GF-D8 (cell line): Measurements from ENCODE around the gene PSMC2.
"Not testable (repeated sequence)": the region's sequence is repeated elsewhere in the genome, so short reads cannot be mapped to it uniquely, and the experiment has no call there.

Experiments used
- DNase-seq: peaks from one replicate; lab custom pipeline; 2025; lab: John Stamatoyannopoulos, UW

Gene PSMC2

GRCh38 chr7:103379270-103379975 lies 32.0 kb downstream of the PSMC2 start:
- no peak for DNase-seq

- DNase-seq = no peak
These were observed 33.1 kb downstream of the PSMC2 start for GRCh38 chr7:103380395-103381191.

- DNase-seq = no peak
These were observed 34.0 kb downstream of the PSMC2 start for GRCh38 chr7:103381280-103382031.

GRCh38 chr7:103382032-103382402 lies 34.6 kb downstream of the PSMC2 start:
- no peak for DNase-seq

- no peak for DNase-seq
These were observed 39.8 kb downstream of the PSMC2 start for GRCh38 chr7:103387242-103387641.

GRCh38 chr7:103388469-103389140 lies 41.2 kb downstream of the PSMC2 start:
- no peak for DNase-seq

- DNase-seq = no peak
These were observed 41.8 kb downstream of the PSMC2 start for GRCh38 chr7:103389263-103389662.

GRCh38 chr7:103391150-103391549 lies 43.7 kb downstream of the PSMC2 start:
- no peak for DNase-seq

- DNase-seq = no peak
These were observed 44.5 kb downstream of the PSMC2 start for GRCh38 chr7:103391976-103392375.

- no peak for DNase-seq
These were observed 47.1 kb downstream of the PSMC2 start for GRCh38 chr7:103394566-103394965.

- no peak for DNase-seq
These were observed 47.6 kb downstream of the PSMC2 start for GRCh38 chr7:103395071-103395470.

GRCh38 chr7:103396471-103396870 lies 49.0 kb downstream of the PSMC2 start:
- no peak for DNase-seq

GRCh38 chr7:103398483-103399127 lies 51.2 kb downstream of the PSMC2 start:
- no peak for DNase-seq

GRCh38 chr7:103399687-103400086 lies 52.2 kb downstream of the PSMC2 start:
- DNase-seq = not testable (repeated sequence)

GRCh38 chr7:103405789-103406613 lies 58.6 kb downstream of the PSMC2 start:
- not testable (repeated sequence) for DNase-seq

- no peak for DNase-seq
These were observed 64.7 kb downstream of the PSMC2 start for GRCh38 chr7:103412151-103412550.

GRCh38 chr7:103413407-103413806 lies 66.0 kb downstream of the PSMC2 start:
- no peak for DNase-seq

- DNase-seq = no peak
These were observed 70.8 kb downstream of the PSMC2 start for GRCh38 chr7:103418241-103418640.
